GM21825 (cell line): ENCODE results near the gene LPP.

ENCODE experiments used
- ATAC-seq: cut with Tn5 transposase; IDR thresholded peaks from one replicate; pipeline ENCODE4 v1.9.1; 2021; ENCODE audit warnings: mild to moderate bottlenecking, moderate library complexity; ENCODE audit not compliant: unreplicated experiment

LPP gene

DNA sequence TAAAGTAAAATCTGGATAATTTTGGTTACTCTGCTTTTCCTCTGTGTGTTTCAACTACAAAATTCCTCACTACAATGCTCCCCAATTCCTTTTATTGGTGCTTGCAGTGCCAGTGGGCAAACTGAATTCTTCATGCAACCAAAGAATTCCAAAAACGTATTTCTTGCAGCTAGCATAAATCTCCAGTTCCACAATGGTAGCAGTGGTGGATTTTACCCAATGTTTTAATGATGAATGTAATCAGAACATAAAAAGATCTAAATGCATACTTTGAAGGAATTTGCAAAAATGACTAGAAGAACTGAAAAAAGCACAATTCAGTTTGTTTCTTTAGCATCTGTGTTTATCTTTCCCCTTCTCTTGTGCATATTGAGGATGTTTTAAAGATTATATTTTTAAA lies 658.2 kb downstream of the LPP start:
- no peak for ATAC-seq

- no peak for ATAC-seq
These were observed 660.6 kb downstream of the LPP start for GRCh38 chr3:188814581-188814980.

GRCh38 chr3:188817103-188817934 lies 663.4 kb downstream of the LPP start:
- no peak for ATAC-seq

- no peak for ATAC-seq
These were observed 663.9 kb downstream of the LPP start for GRCh38 chr3:188817935-188818269.

DNA sequence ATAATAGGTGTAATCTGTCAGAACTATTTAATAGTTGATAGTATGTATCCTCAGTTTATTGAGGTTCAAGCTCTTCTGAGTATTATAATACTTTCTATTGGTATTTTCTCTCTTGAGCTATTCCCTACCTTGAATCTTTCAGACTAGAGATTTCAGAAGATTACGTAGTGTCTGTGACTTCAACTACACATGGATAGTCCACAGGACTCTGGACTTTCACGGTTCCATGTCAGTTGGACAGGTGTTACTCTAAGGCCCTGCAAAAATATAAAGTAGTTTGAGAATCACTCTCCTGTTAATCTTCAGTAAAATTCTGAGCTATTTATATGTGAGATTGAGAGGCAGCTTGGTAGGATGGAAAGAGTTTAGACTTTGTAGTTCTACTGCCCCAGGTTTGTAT lies 664.3 kb downstream of the LPP start:
- ATAC-seq, result no peak

DNA sequence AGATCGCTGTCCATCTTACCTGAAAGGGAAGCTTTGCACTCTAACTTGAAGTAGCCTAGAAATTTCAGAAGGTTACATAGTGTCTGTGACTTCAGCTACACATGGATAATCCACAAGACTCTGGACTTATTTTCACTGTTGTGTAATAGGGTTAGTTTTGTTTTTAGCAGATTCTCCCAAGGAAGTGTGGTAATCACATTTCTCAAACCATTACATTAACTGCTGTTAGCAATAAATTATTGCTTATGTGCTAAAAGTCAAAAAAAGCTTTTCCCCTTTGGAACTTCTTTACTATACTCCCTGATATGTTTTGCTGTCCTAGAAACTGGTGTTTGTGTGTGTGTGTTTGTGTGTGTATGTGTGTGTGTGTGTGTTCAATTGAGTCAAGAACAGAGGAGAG lies 666.0 kb downstream of the LPP start:
- ATAC-seq, result no peak

- ATAC-seq, result no peak
These were observed 668.0 kb downstream of the LPP start for GRCh38 chr3:188822004-188822403.

DNA sequence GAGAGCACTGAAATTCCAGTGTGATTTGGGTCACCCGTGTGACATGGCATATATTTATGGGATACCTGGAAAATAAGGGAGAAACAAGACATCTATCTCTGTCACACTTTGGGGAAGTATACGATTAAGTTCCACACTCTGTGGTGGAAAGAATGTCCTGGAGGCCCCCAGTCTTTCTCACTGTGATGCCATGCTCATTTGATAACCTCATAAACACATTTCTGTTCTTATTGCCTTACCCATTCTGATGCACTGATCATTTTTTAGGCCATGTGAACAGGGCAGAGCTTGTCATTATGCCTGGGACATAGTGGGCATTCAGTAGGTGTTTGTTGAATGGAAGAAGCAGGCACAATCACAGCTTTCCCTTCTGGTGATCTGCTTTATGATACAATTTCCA lies 668.5 kb downstream of the LPP start:
- no peak for ATAC-seq

DNA sequence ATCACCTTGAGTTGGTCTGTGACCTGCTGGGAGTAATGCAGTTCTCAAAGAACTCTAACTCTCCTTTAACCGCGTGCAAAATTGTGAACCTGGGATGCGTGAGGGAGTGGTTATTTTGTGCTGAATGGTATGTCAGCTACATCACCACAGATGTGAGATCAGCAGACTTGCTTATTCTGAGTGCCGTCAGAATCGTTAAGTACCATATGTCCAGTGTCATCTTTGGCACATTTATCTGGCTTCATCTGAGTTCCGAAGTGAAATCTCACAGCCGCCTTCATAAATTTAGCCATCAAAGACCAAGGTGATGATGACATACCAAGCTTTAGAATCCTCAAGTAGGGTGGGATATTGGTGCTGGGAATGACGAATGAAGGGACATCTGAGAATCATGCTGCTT lies 670.6 kb downstream of the LPP start:
- ATAC-seq, result no peak

DNA sequence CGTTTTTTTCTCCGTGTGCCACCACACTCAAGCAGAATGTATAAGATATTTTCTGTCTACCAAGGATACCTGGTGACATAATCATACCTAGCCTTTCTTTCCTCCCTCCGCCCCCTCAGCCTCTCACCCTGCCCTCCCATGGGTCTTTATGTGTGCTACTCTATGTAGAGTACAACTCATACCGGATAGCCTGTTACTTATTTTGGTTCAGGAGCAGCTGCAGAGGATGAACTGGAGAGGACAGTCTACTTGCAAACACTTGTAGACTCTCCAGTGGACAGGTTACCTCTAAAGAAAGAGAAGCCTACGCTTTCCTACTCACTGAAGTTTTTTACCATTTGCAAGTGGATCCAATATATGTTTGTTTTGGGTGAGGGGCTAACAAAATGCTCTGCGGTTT lies 671.9 kb downstream of the LPP start:
- no peak for ATAC-seq

- ATAC-seq, result no peak
These were observed 672.6 kb downstream of the LPP start for GRCh38 chr3:188826574-188826973.

DNA sequence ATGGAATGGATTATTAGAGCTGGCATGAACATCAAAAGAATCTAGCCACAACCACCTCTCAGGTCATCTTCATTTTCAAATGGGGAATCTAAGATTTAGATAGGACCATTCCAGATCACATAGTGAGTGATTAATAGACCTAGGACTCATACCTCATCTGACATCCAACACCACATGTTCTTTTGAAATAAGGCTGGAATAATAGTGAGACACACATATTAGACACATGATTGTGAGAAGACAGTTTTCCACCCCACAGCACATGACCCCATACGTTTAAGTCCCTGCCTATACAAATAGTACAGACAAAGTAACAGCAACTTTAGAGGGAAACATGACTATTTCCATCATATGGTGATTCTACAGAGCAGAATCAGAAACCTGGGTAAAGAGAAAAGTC lies 673.1 kb downstream of the LPP start:
- ATAC-seq, result no peak

GRCh38 chr3:188827576-188827975 lies 673.6 kb downstream of the LPP start:
- ATAC-seq, result no peak

DNA sequence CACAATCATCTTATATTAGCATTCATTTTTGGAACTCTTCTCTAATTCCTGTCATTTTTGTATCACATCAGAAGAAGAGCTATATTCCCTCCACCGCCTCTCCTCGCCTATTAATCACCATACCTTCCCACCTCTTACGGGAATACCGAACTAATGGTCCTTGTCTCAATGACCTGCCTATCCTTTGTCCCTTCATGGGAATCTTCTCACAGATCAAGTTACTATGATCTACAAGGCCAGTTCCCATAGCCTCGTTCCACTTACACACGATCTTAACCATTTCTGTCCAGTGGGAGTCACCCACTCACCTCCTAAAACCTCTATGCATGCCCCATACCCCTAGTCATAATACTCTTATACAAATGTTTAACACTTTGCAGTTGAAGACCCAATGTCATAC lies 675.2 kb downstream of the LPP start:
- ATAC-seq, result no peak

DNA sequence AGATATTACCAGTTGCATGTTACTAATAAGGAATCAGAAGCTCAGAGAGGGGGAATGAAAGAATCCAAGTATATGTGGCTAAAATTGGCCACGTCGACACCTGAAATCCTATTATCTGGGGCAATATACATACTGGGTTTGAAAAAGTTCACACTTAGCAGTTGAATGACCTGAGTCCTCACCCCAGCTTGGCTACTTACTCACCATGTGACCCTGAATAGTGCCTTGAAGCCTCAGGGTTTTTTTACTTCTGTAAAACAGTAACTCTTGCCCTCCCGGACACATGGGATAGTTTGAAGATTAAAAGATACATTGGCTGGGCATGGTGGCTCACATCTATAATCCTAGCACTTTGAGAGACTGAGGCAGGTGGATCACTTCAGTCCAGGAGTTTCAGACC lies 675.6 kb downstream of the LPP start:
- ATAC-seq, result no peak

DNA sequence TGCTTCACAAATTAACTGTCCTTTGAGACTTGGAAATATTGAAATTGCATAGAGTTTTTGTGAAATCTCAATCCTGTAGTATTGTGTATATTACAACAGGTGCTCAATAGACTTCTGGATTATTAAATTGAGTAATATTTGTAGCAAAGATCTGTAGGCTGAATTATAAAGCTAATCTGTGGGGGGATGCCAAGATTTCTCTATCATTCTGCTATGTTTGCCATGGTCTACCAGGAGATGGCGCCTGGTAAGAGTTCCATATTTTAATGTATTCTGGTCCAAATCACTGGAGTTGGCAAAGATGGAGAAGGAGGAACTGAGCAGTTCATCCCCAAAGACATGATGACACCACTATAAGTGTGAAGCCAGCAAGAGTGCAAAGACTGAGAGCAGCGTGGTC lies 676.9 kb downstream of the LPP start:
- ATAC-seq, result no peak

GRCh38 chr3:188832146-188832545 lies 678.2 kb downstream of the LPP start:
- ATAC-seq, result no peak

- no peak for ATAC-seq
These were observed 679.2 kb downstream of the LPP start for GRCh38 chr3:188832961-188833721.

DNA sequence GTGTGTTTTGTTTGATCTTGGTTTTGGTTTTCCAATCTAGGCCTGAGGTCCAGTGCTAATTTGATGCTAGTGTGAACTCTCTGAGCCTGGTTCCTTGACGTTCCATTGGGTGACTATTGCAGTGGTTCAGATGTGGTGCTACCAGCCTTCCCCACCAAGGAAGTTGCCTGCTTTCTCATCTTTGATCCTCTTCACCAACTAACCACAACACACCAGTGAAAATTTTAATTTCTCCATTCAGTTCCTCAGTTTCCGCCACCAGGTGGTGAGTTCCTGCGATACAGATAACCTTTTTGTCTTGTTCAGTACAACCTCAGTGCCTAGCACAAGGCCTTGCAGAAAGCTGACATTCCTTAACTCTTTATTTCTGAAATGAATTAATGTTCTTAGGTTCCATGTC lies 680.4 kb downstream of the LPP start:
- no peak for ATAC-seq

DNA sequence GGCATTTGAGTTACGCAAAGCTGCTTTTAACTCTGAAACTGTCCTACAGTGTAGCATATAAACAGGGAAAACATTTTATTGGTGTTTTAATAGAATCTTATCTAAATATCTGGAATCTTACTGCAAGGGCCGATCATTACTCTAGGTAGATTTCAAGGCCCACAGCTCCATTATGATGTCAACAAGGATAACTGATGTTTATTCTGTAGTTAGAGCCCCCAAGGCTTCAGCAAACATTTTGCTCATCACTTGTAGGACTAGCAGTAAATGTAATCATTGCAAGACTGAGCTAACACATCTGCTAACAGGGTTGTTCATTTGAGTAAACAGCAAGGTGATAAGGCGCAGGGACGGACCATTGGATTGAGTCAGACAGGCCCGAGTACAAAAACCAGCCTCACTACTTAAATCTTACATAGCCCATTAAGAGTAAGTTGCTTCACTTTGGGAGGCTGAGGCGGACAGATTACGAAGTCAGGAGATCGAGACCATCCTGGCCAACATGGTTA lies 685.3 kb downstream of the LPP start:
- no peak for ATAC-seq

- ATAC-seq, result no peak
These were observed 686.3 kb downstream of the LPP start for GRCh38 chr3:188840290-188840689.

DNA sequence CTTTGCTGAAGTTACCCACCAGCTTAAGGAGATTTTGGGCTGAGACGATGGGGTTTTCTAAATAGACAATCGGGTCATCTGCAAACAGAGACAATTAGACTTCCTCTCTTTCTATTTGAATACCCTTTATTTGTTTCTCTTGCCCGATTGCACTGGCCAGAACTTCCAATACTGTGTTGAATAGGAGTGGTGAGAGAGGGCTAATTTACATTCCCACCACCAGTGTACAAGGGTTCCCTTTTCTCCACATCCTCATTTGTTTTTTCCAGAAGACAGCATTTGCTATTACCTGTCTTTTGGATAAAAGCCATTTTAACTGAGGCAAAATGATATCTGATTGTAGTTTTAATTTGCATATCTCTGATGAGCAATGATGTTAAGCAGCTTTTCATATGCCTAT lies 687.9 kb downstream of the LPP start:
- ATAC-seq, result no peak
